ENCODE results near the gene PHAF1. TPM values are rescaled to one million over a fixed set of nuclear protein-coding genes. Genes with fewer than 3 reads are reported as not detected.

Gene PHAF1
- total and polyA plus RNA-seq, 9 of the 15 experiments (the other 6 are each of a cell fraction or from before 2014, with no cell fraction given): 5.1 to 25.4 (median 13.8) TPM

- H3K4me2 ChIP-seq (ENCODE audit: insufficient read depth, low read length): no peak overlapping the region
- DNase-seq (ENCODE audit: extremely low read depth in 1 of 4, low spot score in 3 of 4) (no peak), FAIRE-seq (no peak), ATAC-seq (no peak)
- WGBS (ENCODE audit: insufficient coverage, low coverage, missing lambda C conversion rate): 97% methylated on average over 4 of the region's 4 CpGs
- CTCF ChIA-PET (ENCODE audit: low intra/inter-chr PET ratio): no interaction called here
- H3K4me1 ChIP-seq (replicated peaks in 1 of 2; ENCODE audit: control insufficient read depth in 2 of 2, insufficient read depth in 2 of 2, low read length in 2 of 2): peaks cover 0 to 3% of the 10 kb centered on the region in 2 experiments; a peak in 1 of 5 replicates
- no peaks in the 10 kb centered on the region for H3K79me2 ChIP-seq (ENCODE audit: control insufficient read depth, insufficient read depth, low read length)
- intact Hi-C loops (cut with micrococcal nuclease) (no loop called here), in situ Hi-C loops (cut with MboI) (loop anchor here (5.0 kb wide), 1 partner anchor 75 kb away; no protein-coding TSS in a partner anchor)
- no peak overlapping the region for H3K4me3 ChIP-seq
- no TSS peak for BruUV-seq (replicated peaks)
- H3K9me3 ChIP-seq (replicated peaks; ENCODE audit: control insufficient read depth, insufficient read depth, low read depth, low read length): no peaks in the 10 kb centered on the region
- no peak overlapping the region for H3K9ac ChIP-seq (ENCODE audit: insufficient read depth in 1 of 2, low read depth in 2 of 2, low read length in 2 of 2)
- no peak overlapping the region for H2AFZ ChIP-seq (ENCODE audit: low read depth, low read length)
- POLR2A ChIA-PET: no interaction called here
- H3K36me3 ChIP-seq (ENCODE audit: control insufficient read depth, insufficient read depth, low read length): peaks cover 19% of the 10 kb centered on the region; the same call in 2 of the 3 replicates
- H3K9me1 ChIP-seq (ENCODE audit: control insufficient read depth, insufficient read depth, low read length): no peaks in the 10 kb centered on the region
- H4K20me1 ChIP-seq (replicated peaks; ENCODE audit: control insufficient read depth, insufficient read depth, low read length): no peaks in the 10 kb centered on the region
- no peaks in the 10 kb centered on the region for H3K27me3 ChIP-seq (ENCODE audit: control insufficient read depth in 2 of 2, insufficient read depth in 2 of 2, low read length in 2 of 2)
- no peak overlapping the region for H3K27ac ChIP-seq (ENCODE audit: extremely low read depth, low read depth, low read length)
- TF ChIP-seq ILK (tag; IDR thresholded peaks at IDR 0.05; ENCODE audit: borderline replicate concordance, low read depth): no peak
- no peak for TF ChIP-seq KLF10 (CRISPR knock-in tag; IDR thresholded peaks at IDR 0.05)
- no peak for TF ChIP-seq ARID4B (CRISPR knock-in tag; IDR thresholded peaks at IDR 0.05)
- no peak for TF ChIP-seq MCM5 (IDR thresholded peaks at IDR 0.05; ENCODE audit: low read depth)
- no peak for TF ChIP-seq NR0B1 (IDR thresholded peaks at IDR 0.05; ENCODE audit: partially characterized antibody)
- TF ChIP-seq SMAD4 (CRISPR knock-in tag; conservative IDR thresholded peaks at IDR 0.05): no peak
- no peak for TF ChIP-seq ZNF695 (CRISPR knock-in tag; IDR thresholded peaks at IDR 0.05)
- no peak for TF ChIP-seq PHB (CRISPR knock-in tag; IDR thresholded peaks at IDR 0.05)
- no peak for TF ChIP-seq POLR2AphosphoS5 (IDR thresholded peaks at IDR 0.05; ENCODE audit: control insufficient read depth, insufficient read depth, low read depth, low read length)
- no peak for TF ChIP-seq IRF2 (CRISPR knock-in tag; IDR thresholded peaks at IDR 0.05)
- no peak for TF ChIP-seq E2F1 (CRISPR knock-in tag; IDR thresholded peaks at IDR 0.05)
- no peak for TF ChIP-seq FOXP4 (CRISPR knock-in tag; IDR thresholded peaks at IDR 0.05; ENCODE audit: borderline replicate concordance)
- no peak for TF ChIP-seq KDM5B (IDR thresholded peaks at IDR 0.05; ENCODE audit: insufficient replicate concordance, low read depth, low read length)
Measured at GRCh38 chr16:67091906-67092566, 17.7 kb upstream of the PHAF1 start.

Data from K562 (cell line).